Activated CD4-positive, alpha-beta T cell treated with anti-CD3 and anti-CD28 coated beads for 36 hours (primary cell): ENCODE data around the gene NYAP2. TPM values are rescaled to one million over a fixed set of nuclear protein-coding genes. Genes with fewer than 3 reads are reported as not detected.

Source experiments
- ATAC-seq: fragments of 200-7000 bp; cut with Tn5 transposase; one replicate; pipeline ENCODE4 v1.10.0; 2021; ENCODE audit warnings: mild to moderate bottlenecking, moderate library complexity
- CTCF ChIA-PET: fragments of 350-600 bp; sonication (Branson Sonifier 250); formaldehyde crosslinking; loops from one replicate; lab custom pipeline; 2021; ENCODE audit warnings: antibody characterized with exemption; lab: Charles Lee
- POLR2A ChIA-PET: fragments of 350-600 bp; sonication (Branson Sonifier 250); formaldehyde crosslinking; loops from one replicate; lab custom pipeline; 2021; ENCODE audit warnings: antibody characterized with exemption, inconsistent platforms; lab: Charles Lee
- DNase-seq: peaks from one replicate; pipeline ENCODE4 v3.0.0-alpha.2; 2020
- H3K27ac Mint-ChIP-seq: one replicate; pipeline ENCODE4 v1.8.0; 2021; ENCODE audit warnings: mixed read lengths
- H3K27me3 Mint-ChIP-seq: one replicate; pipeline ENCODE4 v1.8.0; 2021; ENCODE audit warnings: mixed read lengths
- H3K36me3 Mint-ChIP-seq: one replicate; pipeline ENCODE4 v1.8.0; 2021; ENCODE audit warnings: low read depth, mixed read lengths
- H3K4me1 Mint-ChIP-seq: one replicate; pipeline ENCODE4 v1.8.0; 2021; ENCODE audit warnings: mixed read lengths
- H3K4me3 Mint-ChIP-seq: one replicate; pipeline ENCODE4 v1.8.0; 2021; ENCODE audit warnings: mild to moderate bottlenecking, moderate library complexity, mixed read lengths
- H3K9me3 Mint-ChIP-seq: one replicate; pipeline ENCODE4 v1.8.0; 2021; ENCODE audit warnings: low read depth, mixed read lengths
- intact Hi-C, 2 experiments: fragments of 100-400 bp; cut with DNase I in 1 of 2; cut with micrococcal nuclease in 1 of 2; formaldehyde crosslinking; loops; one replicate each; pipeline versions ENCODE4 v1.14.2 to v1.15.1; 2022 to 2024; cut with DNase I, micrococcal nuclease
- total RNA-seq, 2 experiments: library from RNA; stranded (reverse); gene quantifications; one replicate each; pipeline ENCODE4 v1.2.3, GENCODE V29; 2021

The NYAP2 gene
- total RNA-seq, 2 experiments from 2014 or later = not detected

DNA sequence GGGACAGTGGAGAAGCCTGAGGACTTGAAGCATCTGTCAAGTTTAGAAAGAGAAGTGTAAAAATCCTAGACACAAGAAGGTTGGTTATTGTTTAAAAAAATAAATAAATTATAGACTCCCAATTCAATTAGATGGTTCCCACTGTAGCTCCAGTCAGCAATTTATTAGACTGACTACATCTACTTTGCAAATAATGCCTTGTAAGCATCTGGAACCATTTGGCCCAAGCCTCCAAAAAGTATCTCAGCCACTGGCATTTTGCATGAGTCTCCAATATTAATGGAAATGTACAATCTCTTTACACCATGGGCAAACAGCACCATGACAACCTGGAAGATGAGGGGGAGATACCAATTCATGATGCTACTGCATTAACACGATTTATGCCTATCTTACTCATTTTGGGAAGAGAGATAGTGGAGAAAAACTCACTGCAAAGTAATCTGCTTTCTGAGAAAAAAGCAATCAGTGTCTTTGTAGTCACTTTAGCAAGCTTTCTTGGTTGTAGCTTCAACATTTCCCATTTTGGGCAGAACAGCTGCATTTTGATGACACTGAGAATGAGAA, 2.8 kb downstream of the NYAP2 start:
- Mint-ChIP-seq H3K4me3 (no peak overlapping the region), H3K27me3 (peaks cover 18% of the 10 kb centered on the region), H3K27ac (no peak overlapping the region), H3K4me1 (no peaks in the 10 kb centered on the region), H3K9me3 (no peaks in the 10 kb centered on the region), H3K36me3 (no peaks in the 10 kb centered on the region)
- ATAC-seq (no peak), DNase-seq (no peak)
- ChIA-PET POLR2A (no interaction called here), CTCF (no interaction called here)
- intact Hi-C loops = no loop called here

DNA sequence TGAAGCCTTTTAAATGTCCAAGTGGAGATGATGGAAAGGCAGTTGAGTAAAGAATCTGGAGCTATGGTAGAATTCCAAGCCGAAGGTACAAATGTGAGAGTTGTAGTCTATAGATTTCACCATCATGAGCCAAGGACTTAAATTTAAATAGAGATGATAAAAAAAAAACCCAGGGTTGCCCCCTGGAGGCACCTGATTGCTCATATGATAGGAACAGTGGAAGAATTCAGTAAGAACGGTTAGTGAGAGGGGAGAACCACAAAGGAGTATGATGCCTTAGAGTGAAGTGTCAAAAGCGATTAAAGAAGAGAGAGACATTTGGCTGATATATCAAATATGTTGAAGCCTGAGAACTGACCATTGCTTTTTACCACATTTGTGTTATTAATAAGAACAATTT, 11.9 kb downstream of the NYAP2 start:
- H3K4me1 Mint-ChIP-seq = no peaks in the 10 kb centered on the region
- H3K27ac Mint-ChIP-seq = no peak overlapping the region
- no peak overlapping the region for H3K4me3 Mint-ChIP-seq
- POLR2A ChIA-PET = no interaction called here
- CTCF ChIA-PET = no interaction called here
- no peaks in the 10 kb centered on the region for H3K36me3 Mint-ChIP-seq
- ATAC-seq (no peak), DNase-seq (no peak)
- intact Hi-C loops = no loop called here
- peaks cover 10% of the 10 kb centered on the region for H3K27me3 Mint-ChIP-seq
- H3K9me3 Mint-ChIP-seq = no peaks in the 10 kb centered on the region

- ATAC-seq = no peak
- CTCF ChIA-PET = interaction anchor here (1.2 kb wide), 1 partner anchor 45 kb away, joined by 3 read pairs; no protein-coding TSS in a partner anchor
Measured at GRCh38 chr2:225413786-225414185, 14.3 kb downstream of the NYAP2 start.

DNA sequence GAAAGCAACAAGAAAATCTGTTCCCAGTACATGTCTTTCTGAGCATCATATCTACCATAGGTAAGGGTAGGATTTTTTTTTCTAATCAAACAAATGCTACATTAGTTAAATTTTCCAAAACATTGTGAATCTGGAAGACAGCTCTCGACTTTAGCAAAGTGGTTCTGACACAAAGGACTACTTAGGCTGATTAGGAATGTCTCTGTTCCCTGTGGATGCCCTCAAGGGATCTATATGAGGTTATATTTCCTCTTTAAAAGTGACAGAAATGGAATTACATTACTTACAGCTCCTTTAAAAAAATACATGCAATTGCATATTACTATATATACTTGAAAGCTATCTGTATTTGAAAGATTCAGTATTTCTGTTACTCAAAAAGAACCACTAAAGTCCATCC, 15.4 kb downstream of the NYAP2 start:
- Mint-ChIP-seq H3K4me1 (no peaks in the 10 kb centered on the region), H3K36me3 (no peaks in the 10 kb centered on the region), H3K4me3 (no peak overlapping the region), H3K9me3 (no peaks in the 10 kb centered on the region), H3K27me3 (peaks cover 5% of the 10 kb centered on the region), H3K27ac (no peak overlapping the region)
- ChIA-PET POLR2A (no interaction called here), CTCF (interaction anchor here (0.5 to 0.7 kb wide), 2 partner anchors 291 to 1680 kb away, joined by 3 to 4 read pairs; no protein-coding TSS in a partner anchor)
- DNase-seq (no peak), ATAC-seq (no peak)
- intact Hi-C loops = no loop called here

More at GRCh38 chr2:225413786-225414185, 14.3 kb downstream of the NYAP2 start:
- Mint-ChIP-seq H3K9me3 (no peaks in the 10 kb centered on the region), H3K4me1 (no peaks in the 10 kb centered on the region), H3K27ac (no peak overlapping the region), H3K4me3 (no peak overlapping the region), H3K36me3 (no peaks in the 10 kb centered on the region), H3K27me3 (peaks cover 6% of the 10 kb centered on the region)
- intact Hi-C loops = no loop called here
- POLR2A ChIA-PET = no interaction called here
- no peak for DNase-seq

GRCh38 chr2:225415341-225415740, 15.8 kb downstream of the NYAP2 start:
- DNase-seq = no peak
- intact Hi-C loops = no loop called here
- H3K4me3 Mint-ChIP-seq = no peak overlapping the region
- no peaks in the 10 kb centered on the region for H3K4me1 Mint-ChIP-seq
- ChIA-PET CTCF (interaction anchor here (0.7 kb wide), 1 partner anchor 292 kb away, joined by 3 read pairs; no protein-coding TSS in a partner anchor), POLR2A (interaction anchor here (0.6 kb wide), 1 partner anchor 570 kb away, joined by 4 read pairs; no protein-coding TSS in a partner anchor)
- ATAC-seq = no peak
- H3K27ac Mint-ChIP-seq = no peak overlapping the region
- no peaks in the 10 kb centered on the region for H3K9me3 Mint-ChIP-seq
- H3K27me3 Mint-ChIP-seq = peaks cover 5% of the 10 kb centered on the region
- H3K36me3 Mint-ChIP-seq = no peaks in the 10 kb centered on the region

DNA sequence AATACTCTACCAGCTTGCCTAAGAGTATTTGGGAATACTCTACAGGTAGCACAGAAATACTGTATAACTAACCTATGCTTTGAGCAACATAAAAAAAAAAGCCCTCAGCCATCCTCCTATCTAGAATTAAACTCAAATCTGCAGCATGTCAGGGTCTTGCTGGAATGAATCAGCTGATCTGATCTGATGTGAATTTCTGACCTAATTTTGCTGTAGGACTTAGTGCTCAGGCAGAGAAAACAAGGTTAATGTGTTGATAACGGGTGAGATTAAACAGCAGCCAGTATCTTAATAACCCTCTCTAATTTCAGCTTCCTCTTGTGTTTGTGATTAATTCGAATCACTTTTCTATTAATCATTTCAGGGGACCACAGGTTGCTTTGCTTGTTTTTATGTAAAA, 16.3 kb downstream of the NYAP2 start:
- ChIA-PET CTCF (interaction anchor here (0.7 kb wide), 1 partner anchor 292 kb away, joined by 3 read pairs; no protein-coding TSS in a partner anchor), POLR2A (interaction anchor here (0.6 kb wide), 1 partner anchor 570 kb away, joined by 4 read pairs; no protein-coding TSS in a partner anchor)
- no peaks in the 10 kb centered on the region for H3K36me3 Mint-ChIP-seq
- ATAC-seq = no peak
- no peak for DNase-seq
- H3K4me1 Mint-ChIP-seq = no peaks in the 10 kb centered on the region
- no peak overlapping the region for H3K27ac Mint-ChIP-seq
- intact Hi-C loops = no loop called here
- H3K4me3 Mint-ChIP-seq = no peak overlapping the region
- no peaks in the 10 kb centered on the region for H3K9me3 Mint-ChIP-seq
- peaks cover 5% of the 10 kb centered on the region for H3K27me3 Mint-ChIP-seq

- Mint-ChIP-seq H3K36me3 (no peaks in the 10 kb centered on the region), H3K9me3 (no peaks in the 10 kb centered on the region), H3K27ac (no peak overlapping the region), H3K4me1 (no peaks in the 10 kb centered on the region), H3K4me3 (no peak overlapping the region), H3K27me3 (peaks cover 5% of the 10 kb centered on the region)
- ATAC-seq = no peak
- CTCF ChIA-PET = interaction anchor here (0.8 kb wide), 1 partner anchor 13 kb away, joined by 3 read pairs; no protein-coding TSS in a partner anchor
- POLR2A ChIA-PET = no interaction called here
- no peak for DNase-seq
- intact Hi-C loops = no loop called here
Measured at GRCh38 chr2:225416616-225417367, 17.3 kb downstream of the NYAP2 start.

DNA sequence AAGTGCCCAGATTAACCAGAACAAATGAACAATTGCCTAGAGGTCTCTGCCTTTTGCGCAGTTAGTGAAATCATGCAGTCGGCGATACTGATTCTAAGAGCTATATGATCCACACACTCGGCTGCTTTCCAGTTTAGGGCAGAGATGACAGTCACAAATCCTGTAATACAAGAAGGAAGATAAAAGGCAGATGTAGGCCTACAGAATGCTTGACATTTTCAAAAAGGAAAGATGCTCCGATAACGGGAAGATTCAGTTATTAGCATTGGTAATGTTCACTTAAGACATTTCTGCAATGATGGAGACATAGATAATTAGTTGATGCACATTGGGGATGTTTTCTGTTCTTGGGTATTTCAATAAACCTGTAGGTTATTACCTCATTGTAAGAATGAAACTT, 19.5 kb downstream of the NYAP2 start:
- Mint-ChIP-seq H3K27me3 (peaks cover 7% of the 10 kb centered on the region), H3K4me1 (no peaks in the 10 kb centered on the region), H3K9me3 (no peaks in the 10 kb centered on the region), H3K27ac (no peak overlapping the region), H3K4me3 (no peak overlapping the region), H3K36me3 (no peaks in the 10 kb centered on the region)
- CTCF ChIA-PET = no interaction called here
- ATAC-seq = no peak
- intact Hi-C loops = no loop called here
- POLR2A ChIA-PET = no interaction called here
- no peak for DNase-seq

DNA sequence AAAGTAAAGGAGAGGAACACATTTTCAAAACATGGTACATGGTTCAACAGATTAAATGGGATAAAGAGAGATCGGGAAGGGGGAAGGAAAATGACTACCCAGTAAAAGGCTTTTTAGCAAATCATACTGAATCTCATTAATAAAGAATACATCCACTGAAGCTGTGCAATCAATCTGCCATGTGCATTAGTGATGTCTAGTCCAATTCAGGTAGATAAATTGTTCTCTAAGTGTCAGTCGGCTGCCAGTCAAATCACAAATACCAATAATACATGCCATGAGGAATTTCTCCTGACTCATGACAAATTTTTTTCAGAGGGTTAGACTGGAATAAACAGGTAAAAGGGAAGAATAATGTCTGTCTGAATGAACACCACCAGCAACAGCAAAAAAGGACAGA, 22.6 kb downstream of the NYAP2 start:
- ChIA-PET POLR2A (no interaction called here), CTCF (no interaction called here)
- no peak for ATAC-seq
- intact Hi-C loops = no loop called here
- DNase-seq = no peak
- Mint-ChIP-seq H3K4me3 (no peak overlapping the region), H3K36me3 (no peaks in the 10 kb centered on the region), H3K9me3 (no peaks in the 10 kb centered on the region), H3K27ac (no peak overlapping the region), H3K27me3 (peaks cover 10% of the 10 kb centered on the region), H3K4me1 (no peaks in the 10 kb centered on the region)

DNA sequence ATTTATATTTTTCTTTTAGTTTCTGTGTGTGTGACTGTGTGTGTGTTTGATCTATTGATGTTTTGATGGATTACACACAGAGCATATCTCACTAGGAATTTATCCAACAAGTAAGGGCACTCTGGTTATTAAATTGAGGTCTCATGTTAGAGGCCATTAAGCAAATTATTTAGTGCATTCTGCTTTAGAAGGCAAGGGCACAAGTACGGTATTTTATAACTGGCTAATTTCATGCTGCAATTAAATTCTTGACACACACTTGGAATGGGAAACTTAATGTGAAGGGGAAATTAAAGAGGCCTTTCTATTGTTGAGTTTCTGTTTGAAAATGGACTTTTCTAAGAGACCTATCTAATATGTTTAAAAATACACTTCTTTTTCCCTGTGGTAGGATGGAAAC, 25.8 kb downstream of the NYAP2 start:
- H3K9me3 Mint-ChIP-seq = no peaks in the 10 kb centered on the region
- H3K27ac Mint-ChIP-seq = no peak overlapping the region
- intact Hi-C loops = no loop called here
- ChIA-PET CTCF (no interaction called here), POLR2A (no interaction called here)
- no peak for DNase-seq
- H3K27me3 Mint-ChIP-seq = peaks cover 14% of the 10 kb centered on the region
- ATAC-seq = no peak
- H3K4me3 Mint-ChIP-seq = no peak overlapping the region
- H3K4me1 Mint-ChIP-seq = no peaks in the 10 kb centered on the region
- H3K36me3 Mint-ChIP-seq = no peaks in the 10 kb centered on the region

DNA sequence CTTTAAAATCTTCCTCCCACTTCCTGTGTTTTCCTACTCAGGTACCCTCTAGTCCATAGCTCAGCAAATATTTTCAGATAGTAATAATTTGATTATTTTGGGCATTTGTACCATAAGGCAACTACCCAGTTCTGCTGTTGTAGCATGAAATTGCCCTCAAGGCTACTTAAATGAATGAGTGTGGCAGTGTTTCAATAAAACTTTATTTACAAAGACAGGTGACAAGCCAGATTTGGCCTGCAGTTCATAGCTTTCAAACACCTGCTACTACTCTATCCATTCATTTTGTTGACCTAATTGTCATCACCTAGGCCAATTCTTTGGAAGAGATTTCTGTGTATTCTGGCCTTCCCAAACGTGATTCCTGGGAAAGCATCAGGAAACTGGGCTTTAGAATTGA, 28.9 kb downstream of the NYAP2 start:
- H3K4me3 Mint-ChIP-seq = no peak overlapping the region
- ATAC-seq = no peak
- no peaks in the 10 kb centered on the region for H3K36me3 Mint-ChIP-seq
- POLR2A ChIA-PET = no interaction called here
- H3K9me3 Mint-ChIP-seq = no peaks in the 10 kb centered on the region
- no peak overlapping the region for H3K27ac Mint-ChIP-seq
- intact Hi-C loops = no loop called here
- DNase-seq = no peak
- peaks cover 9% of the 10 kb centered on the region for H3K27me3 Mint-ChIP-seq
- CTCF ChIA-PET = no interaction called here
- H3K4me1 Mint-ChIP-seq = no peaks in the 10 kb centered on the region

DNA sequence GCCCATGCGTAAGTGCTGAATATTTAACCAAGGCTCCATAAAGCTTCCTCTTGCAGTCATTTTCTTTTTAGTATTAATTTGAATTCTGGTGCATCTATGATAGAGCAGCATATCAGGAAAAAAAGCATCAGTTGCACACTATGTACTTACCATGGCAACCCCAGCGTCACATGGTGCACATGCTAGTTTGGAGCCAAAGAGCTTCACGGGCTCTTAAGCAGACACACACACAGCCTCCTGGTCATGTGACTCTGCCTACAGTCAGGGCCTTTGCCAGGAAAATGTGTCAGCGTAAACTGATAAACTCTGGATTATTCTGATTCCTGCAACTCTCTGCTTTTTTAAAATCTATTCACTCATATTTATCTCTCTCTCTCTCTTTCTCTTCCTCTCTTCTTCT, 30.2 kb downstream of the NYAP2 start:
- Mint-ChIP-seq H3K4me3 (no peak overlapping the region), H3K27ac (no peak overlapping the region), H3K36me3 (no peaks in the 10 kb centered on the region), H3K27me3 (peaks cover 9% of the 10 kb centered on the region), H3K4me1 (no peaks in the 10 kb centered on the region), H3K9me3 (no peaks in the 10 kb centered on the region)
- intact Hi-C loops = no loop called here
- ATAC-seq (no peak), DNase-seq (no peak)
- ChIA-PET CTCF (interaction anchor here (0.8 kb wide), 1 partner anchor 8 kb away, joined by 3 read pairs; no protein-coding TSS in a partner anchor), POLR2A (no interaction called here)
